B cell (primary cell): ENCODE data around the gene SCOC. TPM values are rescaled to one million over a fixed set of nuclear protein-coding genes. Genes with fewer than 3 reads are reported as not detected.

Experiments used
- ATAC-seq: fragments of 200-7000 bp; cut with Tn5 transposase; one replicate; pipeline ENCODE4 v1.10.0; 2021; ENCODE audit warnings: low read depth, mild to moderate bottlenecking, moderate number of reproducible peaks, moderate library complexity
- CTCF ChIA-PET: fragments of 350-600 bp; sonication (Branson Sonifier 250); formaldehyde crosslinking; loops from one replicate; lab custom pipeline; 2021; ENCODE audit warnings: antibody characterized with exemption, inconsistent platforms; lab: Charles Lee
- POLR2A ChIA-PET: fragments of 350-600 bp; sonication (Branson Sonifier 250); formaldehyde crosslinking; loops from one replicate; lab custom pipeline; 2021; ENCODE audit warnings: antibody characterized with exemption; lab: Charles Lee
- DNase-seq: peaks from one replicate; pipeline ENCODE4 v3.0.0; 2013
- H2AFZ ChIP-seq: 2 replicates; pipeline ENCODE4 v1.6.1; 2012; ENCODE audit warnings: mild to moderate bottlenecking, low read depth, low read length; ENCODE audit not compliant: insufficient read depth, poor library complexity, severe bottlenecking
- H3K27ac ChIP-seq, 2 donors: 1 replicate in 1 of 2; 2 replicates in 1 of 2; pipeline ENCODE4 v1.5.1; 2012 to 2013; ENCODE audit warnings: low read length in 2 of 2, mild to moderate bottlenecking in 2 of 2, moderate library complexity in 1 of 2
- H3K27me3 ChIP-seq, 4 experiments: fragments of 200-600 bp in 1 of 4; sonication (generic) in 1 of 4; replicated peaks in 1 of 4; 1 replicate in 2 of 4; 2 replicates in 2 of 4; pipeline versions ENCODE4 v1.6.1 to v1.7.0; 2013 to 2016; ENCODE audit warnings: low read length in 3 of 4, mild to moderate bottlenecking in 2 of 4, mixed read lengths in 1 of 4, moderate library complexity in 1 of 4; ENCODE audit not compliant: insufficient read depth in 4 of 4, control insufficient read depth in 3 of 4; ENCODE audit errors: control extremely low read depth in 1 of 4
- H3K36me3 ChIP-seq, 2 experiments: replicated peaks in 1 of 2; 1 replicate in 1 of 2; 2 replicates in 1 of 2; pipeline versions ENCODE4 v1.6.1 to v1.7.1; 2013; ENCODE audit warnings: low read length in 1 of 2; ENCODE audit not compliant: insufficient read depth in 2 of 2, control insufficient read depth in 1 of 2; ENCODE audit errors: control extremely low read depth in 1 of 2, extremely low read depth in 1 of 2
- H3K4me1 ChIP-seq, 2 donors: fragments of 200-600 bp in 1 of 2; sonication (generic) in 1 of 2; 1 replicate in 1 of 2; 2 replicates in 1 of 2; pipeline versions ENCODE4 v1.5.1 to v1.6.1; 2013 to 2017; ENCODE audit warnings: low read length in 2 of 2; ENCODE audit not compliant: control insufficient read depth in 2 of 2, insufficient read depth in 2 of 2
- H3K4me2 ChIP-seq: replicated peaks from 2 replicates; pipeline ENCODE3; 2012; ENCODE audit warnings: mild to moderate bottlenecking, low read depth, low read length; ENCODE audit not compliant: poor library complexity, severe bottlenecking
- H3K4me3 ChIP-seq, 5 experiments: fragments of 200-600 bp in 1 of 5; sonication (generic) in 1 of 5; 1 replicate in 3 of 5; 2 replicates in 2 of 5; pipeline versions ENCODE4 v1.5.1 to v1.7.0; 2011 to 2016; ENCODE audit warnings: low read length in 4 of 5, mild to moderate bottlenecking in 4 of 5, low read depth in 2 of 5, control low read depth in 1 of 5, moderate library complexity in 1 of 5; ENCODE audit not compliant: insufficient read depth in 1 of 5; ENCODE audit errors: control extremely low read depth in 1 of 5, extremely low read depth in 1 of 5
- H3K79me2 ChIP-seq: fragments of 200-600 bp; sonication (generic); one replicate; pipeline ENCODE4 v1.6.0; 2016; ENCODE audit warnings: low read length; ENCODE audit not compliant: control insufficient read depth, insufficient read depth
- H3K9ac ChIP-seq: fragments of 200-600 bp; sonication (generic); 2 replicates; pipeline ENCODE4 v1.6.1; 2017; ENCODE audit warnings: mild to moderate bottlenecking, low read length, moderate library complexity
- H3K9me3 ChIP-seq, 3 donors: one replicate each; pipeline versions ENCODE4 v1.6.1 to v1.7.1; 2013; ENCODE audit warnings: low read length in 2 of 3; ENCODE audit not compliant: control insufficient read depth in 2 of 3, insufficient read depth in 1 of 3; ENCODE audit errors: control extremely low read depth in 1 of 3
- H4K20me1 ChIP-seq: 2 replicates; pipeline ENCODE4 v1.6.0; 2012; ENCODE audit warnings: mild to moderate bottlenecking, low read length; ENCODE audit not compliant: insufficient read depth, control insufficient read depth, poor library complexity, severe bottlenecking
- H3K27ac Mint-ChIP-seq: one replicate; pipeline ENCODE4 v1.8.0; 2021; ENCODE audit warnings: mixed read lengths
- H3K27me3 Mint-ChIP-seq: one replicate; pipeline ENCODE4 v1.8.0; 2021; ENCODE audit warnings: mixed read lengths
- H3K4me1 Mint-ChIP-seq: one replicate; pipeline ENCODE4 v1.8.0; 2021; ENCODE audit warnings: mixed read lengths
- H3K4me3 Mint-ChIP-seq: one replicate; pipeline ENCODE4 v1.8.0; 2021; ENCODE audit warnings: mixed read lengths
- H3K9me3 Mint-ChIP-seq: one replicate; pipeline ENCODE4 v1.8.0; 2022; ENCODE audit warnings: mixed read lengths; ENCODE audit not compliant: insufficient read depth
- EZH2 ChIP-seq: IDR thresholded peaks from 2 replicates; pipeline ENCODE4 v1.6.1; 2012; ENCODE audit warnings: borderline replicate concordance, low read depth, mild to moderate bottlenecking, moderate library complexity, low read length; ENCODE audit not compliant: insufficient read depth, poor library complexity, severe bottlenecking
- WGBS: methylation state at CpG from one replicate; pipeline ENCODE4 v1.1.5; 2013; ENCODE audit warnings: missing lambda C conversion rate; ENCODE audit not compliant: insufficient coverage; 5-methylcytosine and 5-hydroxymethylcytosine counted together
- intact Hi-C: fragments of 100-400 bp; cut with micrococcal nuclease; formaldehyde crosslinking; loops from one replicate; pipeline ENCODE4 v1.10.0; 2022
- polyA plus RNA-seq: library from polyadenylated mRNA; depleted of rRNA; stranded (reverse); fragments of >200 nt; gene quantifications from 2 replicates; pipeline ENCODE4 v1.2.3, GENCODE V29; 2012
- total RNA-seq, 2 donors: library from RNA; stranded (reverse); fragments of 120-200 nt in 1 of 2; gene quantifications; 1 replicate in 1 of 2; 2 replicates in 1 of 2; pipeline versions ENCODE4 v1.2.3 to v1.2.4, GENCODE V29; 2013 to 2022
- TF ChIP-seq, protein P1 (sequence below): fragments of 200-600 bp; IDR thresholded peaks from one replicate; pipeline ENCODE4 v1.8.0; 2022; ENCODE audit warnings: antibody characterized with exemption, mild to moderate bottlenecking

Gene SCOC
- total and polyA plus RNA-seq, 2 donors (not counting 1 experiment from before 2014, with no cell fraction given): 4.6 to 18.4 TPM

DNA sequence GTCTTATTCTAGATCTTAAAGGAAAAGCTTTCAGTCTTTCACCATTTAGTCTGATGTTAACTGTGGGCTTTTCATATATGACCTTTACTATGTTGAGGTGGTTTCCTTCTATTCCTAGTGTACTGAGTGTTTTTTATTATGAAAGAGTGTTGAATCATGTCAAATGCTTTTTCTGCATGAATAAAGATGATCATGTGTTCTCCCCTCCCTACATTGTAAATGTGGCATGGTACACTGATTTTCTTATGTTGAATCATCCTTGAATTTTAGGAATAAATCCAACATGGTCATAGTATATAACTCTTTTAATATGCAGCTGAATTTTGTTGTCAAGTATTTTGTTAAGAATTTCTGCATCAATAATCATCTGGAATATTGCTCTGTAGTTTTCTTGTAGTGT, 49.7 kb downstream of the SCOC start:
- peaks cover 35% of the 10 kb centered on the region for H3K27me3 Mint-ChIP-seq
- no peaks in the 10 kb centered on the region for H3K36me3 ChIP-seq
- peaks cover 11% of the 10 kb centered on the region for H3K4me1 Mint-ChIP-seq
- H3K4me3 Mint-ChIP-seq: no peak overlapping the region
- ChIA-PET CTCF (no interaction called here), POLR2A (no interaction called here)
- peaks cover 13% of the 10 kb centered on the region in 2 donors for H3K4me1 ChIP-seq
- H3K9me3 ChIP-seq: no peaks in the 10 kb centered on the region
- intact Hi-C loops: no loop called here
- DNase-seq (no peak), ATAC-seq (no peak)
- no peak overlapping the region for H2AFZ ChIP-seq
- H3K27me3 ChIP-seq: peaks cover 0 to 17% (median 5%) of the 10 kb centered on the region in 4 experiments
- H3K4me3 ChIP-seq: no peak overlapping the region
- no peak overlapping the region for H3K9ac ChIP-seq
- no peak overlapping the region for H3K27ac ChIP-seq
- no peak for TF ChIP-seq EZH2
- TF ChIP-seq, protein P1, sequence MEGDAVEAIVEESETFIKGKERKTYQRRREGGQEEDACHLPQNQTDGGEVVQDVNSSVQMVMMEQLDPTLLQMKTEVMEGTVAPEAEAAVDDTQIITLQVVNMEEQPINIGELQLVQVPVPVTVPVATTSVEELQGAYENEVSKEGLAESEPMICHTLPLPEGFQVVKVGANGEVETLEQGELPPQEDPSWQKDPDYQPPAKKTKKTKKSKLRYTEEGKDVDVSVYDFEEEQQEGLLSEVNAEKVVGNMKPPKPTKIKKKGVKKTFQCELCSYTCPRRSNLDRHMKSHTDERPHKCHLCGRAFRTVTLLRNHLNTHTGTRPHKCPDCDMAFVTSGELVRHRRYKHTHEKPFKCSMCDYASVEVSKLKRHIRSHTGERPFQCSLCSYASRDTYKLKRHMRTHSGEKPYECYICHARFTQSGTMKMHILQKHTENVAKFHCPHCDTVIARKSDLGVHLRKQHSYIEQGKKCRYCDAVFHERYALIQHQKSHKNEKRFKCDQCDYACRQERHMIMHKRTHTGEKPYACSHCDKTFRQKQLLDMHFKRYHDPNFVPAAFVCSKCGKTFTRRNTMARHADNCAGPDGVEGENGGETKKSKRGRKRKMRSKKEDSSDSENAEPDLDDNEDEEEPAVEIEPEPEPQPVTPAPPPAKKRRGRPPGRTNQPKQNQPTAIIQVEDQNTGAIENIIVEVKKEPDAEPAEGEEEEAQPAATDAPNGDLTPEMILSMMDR: no peak
- H3K9me3 Mint-ChIP-seq: no peaks in the 10 kb centered on the region
- no peak overlapping the region for H3K27ac Mint-ChIP-seq
- H4K20me1 ChIP-seq: no peaks in the 10 kb centered on the region
- H3K79me2 ChIP-seq: no peaks in the 10 kb centered on the region
- H3K4me2 ChIP-seq: no peak overlapping the region

GRCh38 chr4:140426610-140427105, 53.2 kb downstream of the SCOC start:
- Histone ChIP-seq H3K27ac (no peak overlapping the region), H3K4me1 (peaks cover 13% of the 10 kb centered on the region in 2 donors), H3K36me3 (no peaks in the 10 kb centered on the region), H2AFZ (peak overlapping the region; percentile 80), H3K79me2 (no peaks in the 10 kb centered on the region), H3K9ac (peak overlapping the region; percentile 60), H3K9me3 (no peaks in the 10 kb centered on the region), H3K4me3 (peak overlapping the region in 4 of 5 experiments; percentile 41 to 66 (median 58)), H3K4me2 (peak overlapping the region; percentile 83), H3K27me3 (peaks cover 0 to 21% (median 6%) of the 10 kb centered on the region in 4 experiments), H4K20me1 (no peaks in the 10 kb centered on the region)
- 6% methylated on average over 22 of the region's 23 CpGs for WGBS
- H3K27ac Mint-ChIP-seq: no peak overlapping the region
- intact Hi-C loops: no loop called here
- ChIA-PET POLR2A (no interaction called here), CTCF (interaction anchor here (0.6 to 1.5 kb wide), 5 partner anchors 10 to 1131 kb away, joined by 3 read pairs; no protein-coding TSS in a partner anchor)
- no peak for TF ChIP-seq EZH2
- TF ChIP-seq, protein P1: no peak
- H3K4me1 Mint-ChIP-seq: peaks cover 11% of the 10 kb centered on the region
- H3K4me3 Mint-ChIP-seq: peak overlapping the region; percentile 78
- peaks cover 33% of the 10 kb centered on the region for H3K27me3 Mint-ChIP-seq
- no peak for ATAC-seq
- no peaks in the 10 kb centered on the region for H3K9me3 Mint-ChIP-seq
- no peak for DNase-seq
